Urothelium cell line (cell line): Measurements from ENCODE around the gene HABP4.

Source experiments
- DNase-seq: peaks from one replicate; pipeline ENCODE4 v3.0.0; 2011; ENCODE audit warnings: low spot score, mixed read lengths
- FAIRE-seq: peaks from 2 replicates; lab custom pipeline; 2011; peaks lifted over from hg19 to GRCh38; lab: Jason Lieb, UNC

The HABP4 gene

GRCh38 chr9:96467784-96468183, 17.8 kb downstream of the HABP4 start:
- no peak for FAIRE-seq
- DNase-seq = no peak

GRCh38 chr9:96476013-96476412, 26.0 kb downstream of the HABP4 start:
- DNase-seq (no peak), FAIRE-seq (no peak)

- no peak for FAIRE-seq
- DNase-seq = no peak
Observed at GRCh38 chr9:96476591-96476990, 26.6 kb downstream of the HABP4 start.

GRCh38 chr9:96478829-96479371, 28.9 kb downstream of the HABP4 start:
- no peak for FAIRE-seq

GRCh38 chr9:96480736-96481135, 30.8 kb downstream of the HABP4 start:
- DNase-seq (no peak), FAIRE-seq (no peak)

More at GRCh38 chr9:96478829-96479371, 28.9 kb downstream of the HABP4 start:
- DNase-seq = no peak

- no peak for FAIRE-seq
- DNase-seq = no peak
Observed at GRCh38 chr9:96482476-96482875, 32.5 kb downstream of the HABP4 start.

GRCh38 chr9:96483197-96483596, 33.2 kb downstream of the HABP4 start:
- no peak for FAIRE-seq
- DNase-seq = no peak

- no peak for DNase-seq
- FAIRE-seq = no peak
Observed at GRCh38 chr9:96483733-96484390, 33.9 kb downstream of the HABP4 start.

GRCh38 chr9:96484521-96484931, 34.6 kb downstream of the HABP4 start:
- DNase-seq = no peak
- FAIRE-seq = no peak

GRCh38 chr9:96485280-96485679, 35.3 kb downstream of the HABP4 start:
- no peak for FAIRE-seq
- no peak for DNase-seq

GRCh38 chr9:96486386-96487028, 36.5 kb downstream of the HABP4 start:
- no peak for FAIRE-seq
- DNase-seq = no peak

GRCh38 chr9:96487029-96487396, 37.0 kb downstream of the HABP4 start:
- DNase-seq (no peak), FAIRE-seq (no peak)

GRCh38 chr9:96487949-96488348, 38.0 kb downstream of the HABP4 start:
- no peak for FAIRE-seq

GRCh38 chr9:96489482-96489979, 39.6 kb downstream of the HABP4 start:
- FAIRE-seq = no peak
- DNase-seq = no peak

More at GRCh38 chr9:96487949-96488348, 38.0 kb downstream of the HABP4 start:
- DNase-seq = no peak

GRCh38 chr9:96490534-96491078, 40.6 kb downstream of the HABP4 start:
- FAIRE-seq = no peak
- no peak for DNase-seq

- FAIRE-seq = no peak
- DNase-seq = no peak
Observed at GRCh38 chr9:96491079-96491879, 41.3 kb downstream of the HABP4 start.

- FAIRE-seq = no peak
- no peak for DNase-seq
Observed at GRCh38 chr9:96491880-96492525, 42.0 kb downstream of the HABP4 start.

- no peak for FAIRE-seq
- DNase-seq = no peak
Observed at GRCh38 chr9:96492993-96493531, 43.1 kb downstream of the HABP4 start.

GRCh38 chr9:96493757-96494156, 43.8 kb downstream of the HABP4 start:
- FAIRE-seq (no peak), DNase-seq (no peak)

- no peak for FAIRE-seq
- DNase-seq = no peak
Observed at GRCh38 chr9:96494215-96494800, 44.3 kb downstream of the HABP4 start.
